Keratinocyte (primary cell): ENCODE data around the gene TMEM132D. TPM values are rescaled to one million over a fixed set of nuclear protein-coding genes. Genes with fewer than 3 reads are reported as not detected.

Experiments
- DNase-seq: peaks from one replicate; pipeline ENCODE4 v3.0.0-alpha.2; 2011; ENCODE audit warnings: low read depth, missing footprints, low spot score
- FAIRE-seq: peaks from 2 replicates; lab custom pipeline; 2011; peaks lifted over from hg19 to GRCh38; lab: Jason Lieb, UNC
- H2AFZ ChIP-seq: 2 replicates; pipeline ENCODE4 v1.6.0; 2012; ENCODE audit warnings: low read length, control low read depth, inconsistent platforms; ENCODE audit not compliant: control insufficient read depth
- H3K27ac ChIP-seq: 2 replicates; pipeline ENCODE4 v1.5.1; 2011; ENCODE audit warnings: low read length; ENCODE audit not compliant: control insufficient read depth, insufficient read depth
- H3K27me3 ChIP-seq: 3 replicates; pipeline ENCODE4 v1.6.0; 2011; ENCODE audit warnings: low read length; ENCODE audit not compliant: control insufficient read depth, insufficient read depth; ENCODE audit errors: extremely low read depth
- H3K36me3 ChIP-seq, 2 experiments: 2 replicates in 1 of 2; 3 replicates in 1 of 2; pipeline ENCODE4 v1.5.1; 2011; ENCODE audit warnings: low read length in 2 of 2, mild to moderate bottlenecking in 1 of 2; ENCODE audit not compliant: control insufficient read depth in 2 of 2, insufficient read depth in 2 of 2; ENCODE audit errors: extremely low read depth in 1 of 2
- H3K4me1 ChIP-seq: 3 replicates; pipeline ENCODE4 v1.5.1; 2011; ENCODE audit warnings: low read length; ENCODE audit not compliant: control insufficient read depth, insufficient read depth; ENCODE audit errors: extremely low read depth
- H3K4me2 ChIP-seq: 3 replicates; pipeline ENCODE4 v1.6.0; 2011; ENCODE audit warnings: low read depth, low read length; ENCODE audit not compliant: control insufficient read depth, insufficient read depth; ENCODE audit errors: extremely low read depth
- H3K4me3 ChIP-seq, 3 experiments: fragments of 200-600 bp in 1 of 3; sonication (generic) in 1 of 3; 2 replicates in 2 of 3; 3 replicates in 1 of 3; pipeline ENCODE4 v1.5.1; 2011 to 2016; ENCODE audit warnings: low read length in 3 of 3, mild to moderate bottlenecking in 3 of 3, control low read depth in 2 of 3, inconsistent platforms in 1 of 3, low read depth in 1 of 3, mixed read lengths in 1 of 3, mixed run types in 1 of 3, moderate library complexity in 1 of 3; ENCODE audit not compliant: control insufficient read depth in 2 of 3, insufficient read depth in 2 of 3; ENCODE audit errors: extremely low read depth in 1 of 3
- H3K79me2 ChIP-seq: 2 replicates; pipeline ENCODE4 v1.6.0; 2012; ENCODE audit warnings: low read length; ENCODE audit not compliant: control insufficient read depth, insufficient read depth
- H3K9ac ChIP-seq: 3 replicates; pipeline ENCODE4 v1.6.0; 2011; ENCODE audit warnings: low read length; ENCODE audit not compliant: control insufficient read depth, insufficient read depth; ENCODE audit errors: extremely low read depth
- H3K9me1 ChIP-seq: 3 replicates; pipeline ENCODE4 v1.6.0; 2011; ENCODE audit warnings: low read length; ENCODE audit not compliant: control insufficient read depth, insufficient read depth; ENCODE audit errors: extremely low read depth
- H3K9me3 ChIP-seq: 2 replicates; pipeline ENCODE4 v1.5.1; 2012; ENCODE audit warnings: low read depth, low read length; ENCODE audit not compliant: control insufficient read depth
- H4K20me1 ChIP-seq: 3 replicates; pipeline ENCODE4 v1.6.0; 2011; ENCODE audit warnings: low read length; ENCODE audit not compliant: control insufficient read depth, insufficient read depth; ENCODE audit errors: extremely low read depth
- EZH2 ChIP-seq: IDR thresholded peaks from one replicate; pipeline ENCODE4 v1.6.1; 2012; ENCODE audit warnings: inconsistent platforms, mild to moderate bottlenecking, low read length, moderate library complexity
- dilution Hi-C: fragments of 300-500 bp; cut with MboI; formaldehyde crosslinking; loops from one replicate; pipeline ENCODE4 v1.7.0; 2020; ENCODE audit warnings: low sequenced_read_pairs; ENCODE audit not compliant: extremely low pct_ligation_motif_present
- polyA plus RNA-seq, 5 experiments: library from polyadenylated mRNA; depleted of rRNA in 3 of 5; stranded (reverse) in 3 of 5; stranded (forward) in 1 of 5; unstranded in 1 of 5; fragments of >200 nt; gene quantifications; 1 replicate in 1 of 5; 2 replicates in 3 of 5; 3 replicates in 1 of 5; pipeline versions ENCODE4 v1.2.1 to v1.2.3, GENCODE V29; 2011 to 2012; ENCODE audit warnings: missing spikeins in 2 of 5, low read depth in 1 of 5, low replicate concordance in 1 of 5
- TF ChIP-seq, protein P1 (sequence below), 3 experiments: IDR thresholded peaks in 1 of 3; conservative IDR thresholded peaks in 1 of 3; optimal IDR thresholded peaks in 1 of 3; 2 replicates in 2 of 3; 3 replicates in 1 of 3; pipeline versions ENCODE3 to v1.5.1; 2011; ENCODE audit warnings: low read length in 3 of 3, mild to moderate bottlenecking in 3 of 3, moderate library complexity in 2 of 3, control low read depth in 1 of 3, inconsistent platforms in 1 of 3; ENCODE audit not compliant: insufficient read depth in 2 of 3; ENCODE audit errors: extremely low read depth in 1 of 3

TMEM132D gene
- polyA plus RNA-seq, 1 donor (not counting 4 experiments of a cell fraction or from before 2014, with no cell fraction given) = not detected

- Histone ChIP-seq H3K27me3 (no peaks in the 10 kb centered on the region), H4K20me1 (no peaks in the 10 kb centered on the region), H3K4me3 (no peak overlapping the region), H3K9me3 (no peaks in the 10 kb centered on the region), H3K9ac (no peak overlapping the region), H2AFZ (no peak overlapping the region), H3K36me3 (no peaks in the 10 kb centered on the region), H3K9me1 (no peaks in the 10 kb centered on the region), H3K4me1 (no peaks in the 10 kb centered on the region), H3K79me2 (no peaks in the 10 kb centered on the region), H3K4me2 (no peak overlapping the region), H3K27ac (no peak overlapping the region)
- TF ChIP-seq EZH2 = no peak
- TF ChIP-seq, protein P1, sequence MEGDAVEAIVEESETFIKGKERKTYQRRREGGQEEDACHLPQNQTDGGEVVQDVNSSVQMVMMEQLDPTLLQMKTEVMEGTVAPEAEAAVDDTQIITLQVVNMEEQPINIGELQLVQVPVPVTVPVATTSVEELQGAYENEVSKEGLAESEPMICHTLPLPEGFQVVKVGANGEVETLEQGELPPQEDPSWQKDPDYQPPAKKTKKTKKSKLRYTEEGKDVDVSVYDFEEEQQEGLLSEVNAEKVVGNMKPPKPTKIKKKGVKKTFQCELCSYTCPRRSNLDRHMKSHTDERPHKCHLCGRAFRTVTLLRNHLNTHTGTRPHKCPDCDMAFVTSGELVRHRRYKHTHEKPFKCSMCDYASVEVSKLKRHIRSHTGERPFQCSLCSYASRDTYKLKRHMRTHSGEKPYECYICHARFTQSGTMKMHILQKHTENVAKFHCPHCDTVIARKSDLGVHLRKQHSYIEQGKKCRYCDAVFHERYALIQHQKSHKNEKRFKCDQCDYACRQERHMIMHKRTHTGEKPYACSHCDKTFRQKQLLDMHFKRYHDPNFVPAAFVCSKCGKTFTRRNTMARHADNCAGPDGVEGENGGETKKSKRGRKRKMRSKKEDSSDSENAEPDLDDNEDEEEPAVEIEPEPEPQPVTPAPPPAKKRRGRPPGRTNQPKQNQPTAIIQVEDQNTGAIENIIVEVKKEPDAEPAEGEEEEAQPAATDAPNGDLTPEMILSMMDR (optimal IDR thresholded peaks at IDR 0.05 in 1 of 3, IDR thresholded peaks at IDR 0.05 in 1 of 3, conservative IDR thresholded peaks at IDR 0.05 in 1 of 3; ENCODE audit: extremely low read depth in 1 of 3, insufficient read depth in 2 of 3, low read length in 3 of 3) = no peak
- DNase-seq (no peak), FAIRE-seq (no peak)
- dilution Hi-C loops = no loop called here
Observed at GRCh38 chr12:129675947-129676346, 227.9 kb downstream of the TMEM132D start.

GRCh38 chr12:129675496-129675895, 228.3 kb downstream of the TMEM132D start:
- H3K9me1 ChIP-seq = no peaks in the 10 kb centered on the region
- H3K36me3 ChIP-seq = no peaks in the 10 kb centered on the region
- FAIRE-seq (no peak), DNase-seq (no peak)
- H3K4me3 ChIP-seq = no peak overlapping the region
- dilution Hi-C loops = no loop called here
- H2AFZ ChIP-seq = no peak overlapping the region
- H3K4me2 ChIP-seq = no peak overlapping the region
- no peaks in the 10 kb centered on the region for H3K9me3 ChIP-seq
- TF ChIP-seq, protein P1 (optimal IDR thresholded peaks at IDR 0.05 in 1 of 3, IDR thresholded peaks at IDR 0.05 in 1 of 3, conservative IDR thresholded peaks at IDR 0.05 in 1 of 3; ENCODE audit: extremely low read depth in 1 of 3, insufficient read depth in 2 of 3, low read length in 3 of 3) = no peak
- no peak for TF ChIP-seq EZH2
- H3K9ac ChIP-seq = no peak overlapping the region
- H3K27me3 ChIP-seq = no peaks in the 10 kb centered on the region
- no peaks in the 10 kb centered on the region for H3K79me2 ChIP-seq
- H4K20me1 ChIP-seq = no peaks in the 10 kb centered on the region
- no peak overlapping the region for H3K27ac ChIP-seq
- no peaks in the 10 kb centered on the region for H3K4me1 ChIP-seq
